HG02885 (cell line): Measurements from ENCODE around the gene EDARADD.

ENCODE experiments used
- ATAC-seq: cut with Tn5 transposase; IDR thresholded peaks from one replicate; pipeline ENCODE4 v1.9.1; 2021; ENCODE audit warnings: mild to moderate bottlenecking; ENCODE audit not compliant: unreplicated experiment, poor library complexity

EDARADD gene

DNA sequence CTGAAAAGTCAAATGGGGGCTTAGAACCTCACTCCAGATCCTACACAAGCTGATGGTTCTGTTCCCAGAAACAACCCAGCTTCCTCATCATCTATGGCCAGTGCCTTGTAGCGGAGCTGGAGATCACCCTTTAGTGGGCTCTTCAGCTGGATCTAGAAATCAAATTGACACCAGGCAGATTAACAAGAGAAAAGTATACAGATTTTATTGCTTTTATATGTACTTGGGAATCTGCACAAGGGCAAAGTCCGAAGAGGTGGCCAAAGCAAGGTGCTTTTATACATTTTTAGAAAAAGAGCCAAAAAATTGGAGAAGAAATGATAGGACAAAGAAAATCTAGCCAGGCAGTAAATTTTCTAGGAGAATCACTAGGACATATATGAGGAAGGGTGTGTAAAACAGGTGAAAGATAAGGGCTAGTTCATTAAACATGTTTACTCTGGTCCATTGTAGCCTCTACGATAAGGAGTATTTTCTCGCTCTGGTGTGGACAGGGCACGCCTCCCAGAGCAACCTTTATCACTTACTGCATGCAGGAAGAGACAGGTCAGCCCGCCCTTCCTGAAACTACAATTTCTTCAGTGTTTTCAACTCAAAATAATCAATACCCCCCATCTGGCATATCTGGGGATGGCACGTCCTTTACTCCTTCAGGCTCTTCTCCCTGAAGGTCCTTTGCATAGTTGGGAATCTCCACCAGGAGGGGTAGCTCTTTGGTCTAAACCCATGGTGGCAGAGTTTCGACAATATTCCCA is 115.7 kb downstream of the EDARADD start:
- no peak for ATAC-seq

DNA sequence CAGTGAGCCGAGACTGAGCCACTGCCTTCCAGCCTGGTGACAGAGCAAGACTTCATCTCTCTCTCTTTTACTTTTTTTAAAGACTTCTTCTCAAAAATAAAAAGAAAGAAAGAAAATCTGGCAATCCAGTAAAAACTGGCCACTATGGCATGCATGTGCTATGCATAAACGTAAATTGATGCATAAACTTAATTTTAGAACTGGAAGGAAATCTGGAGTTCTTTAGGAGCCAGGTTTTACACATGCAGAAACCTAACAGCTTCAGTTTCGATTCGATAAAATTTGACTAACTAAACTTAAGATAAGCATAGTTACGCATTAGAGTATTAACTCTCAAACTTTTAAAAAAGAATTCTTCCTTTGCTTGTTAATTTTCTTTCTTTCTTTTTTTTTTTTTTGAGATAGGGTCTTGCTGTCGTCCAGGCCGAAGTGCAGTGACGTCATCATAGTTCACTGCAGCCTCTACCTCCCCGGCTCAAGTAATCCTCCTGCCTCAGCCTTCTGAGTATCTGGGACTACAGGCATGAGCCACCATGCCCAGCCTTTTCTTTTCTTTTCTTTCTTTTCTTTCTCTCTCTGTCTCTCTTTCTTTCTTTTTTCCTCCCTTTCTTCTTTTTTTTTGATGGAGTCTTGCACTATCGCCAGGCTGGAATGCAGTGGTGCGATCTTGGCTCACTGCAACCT is 117.8 kb downstream of the EDARADD start:
- ATAC-seq, result no peak

DNA sequence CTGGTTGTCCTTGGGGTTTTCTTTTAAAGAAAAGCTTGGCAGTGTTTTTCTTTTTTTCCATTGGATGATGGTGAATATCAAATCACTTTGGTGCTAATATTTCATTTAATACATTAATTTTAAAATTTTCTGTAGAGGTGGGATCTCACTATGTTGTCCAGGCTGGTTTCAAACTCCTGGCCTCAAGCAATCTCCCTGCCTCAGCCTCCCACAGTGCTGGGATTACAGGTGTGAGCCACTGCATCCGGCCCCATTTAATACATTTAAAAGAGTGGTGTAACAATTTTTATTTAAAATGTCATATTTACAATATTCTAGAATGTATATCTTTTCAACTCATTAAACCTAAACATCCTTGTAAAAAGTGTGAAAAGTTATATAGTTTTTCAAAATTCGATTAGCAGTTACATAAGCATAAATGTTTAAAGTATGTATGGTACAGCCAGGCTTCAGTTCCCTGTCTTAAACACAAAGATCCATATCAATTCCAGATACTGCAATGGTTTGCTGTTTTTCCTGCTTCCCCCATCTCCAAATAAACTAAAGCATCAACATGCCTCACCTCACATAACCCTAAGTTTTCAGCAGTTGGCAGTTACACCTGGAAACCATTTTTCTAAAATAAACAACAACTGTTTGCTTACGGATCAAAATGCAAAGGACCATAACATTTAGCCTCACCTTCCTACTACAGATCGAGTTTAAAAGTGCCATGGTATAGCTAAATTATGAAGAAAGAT is 120.8 kb downstream of the EDARADD start:
- ATAC-seq, result no peak

DNA sequence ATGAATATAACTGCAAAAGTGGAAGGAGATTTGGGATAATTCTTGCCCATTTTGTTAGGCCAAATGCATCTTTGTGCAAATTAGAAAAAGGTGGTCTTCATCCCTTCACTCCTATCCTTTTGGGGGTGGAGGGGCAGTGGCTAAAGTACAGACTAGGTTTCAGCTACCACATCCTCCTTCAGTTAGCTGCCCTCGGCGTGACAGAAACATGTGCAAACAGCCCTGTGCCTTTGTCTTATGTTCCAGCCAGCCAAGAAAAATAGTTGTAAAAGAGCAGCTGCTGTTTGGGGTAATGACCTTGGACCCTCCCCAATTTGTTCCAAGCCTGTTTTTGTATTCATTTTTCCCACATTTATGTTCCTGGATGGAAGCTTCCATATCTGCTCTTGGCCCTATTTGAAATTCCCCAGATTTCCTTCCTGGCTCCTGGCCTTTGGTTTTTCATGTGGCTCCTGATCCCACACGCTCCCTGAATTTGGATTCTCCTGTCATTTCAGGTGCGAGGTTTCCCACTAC is 121.4 kb downstream of the EDARADD start:
- no peak for ATAC-seq

DNA sequence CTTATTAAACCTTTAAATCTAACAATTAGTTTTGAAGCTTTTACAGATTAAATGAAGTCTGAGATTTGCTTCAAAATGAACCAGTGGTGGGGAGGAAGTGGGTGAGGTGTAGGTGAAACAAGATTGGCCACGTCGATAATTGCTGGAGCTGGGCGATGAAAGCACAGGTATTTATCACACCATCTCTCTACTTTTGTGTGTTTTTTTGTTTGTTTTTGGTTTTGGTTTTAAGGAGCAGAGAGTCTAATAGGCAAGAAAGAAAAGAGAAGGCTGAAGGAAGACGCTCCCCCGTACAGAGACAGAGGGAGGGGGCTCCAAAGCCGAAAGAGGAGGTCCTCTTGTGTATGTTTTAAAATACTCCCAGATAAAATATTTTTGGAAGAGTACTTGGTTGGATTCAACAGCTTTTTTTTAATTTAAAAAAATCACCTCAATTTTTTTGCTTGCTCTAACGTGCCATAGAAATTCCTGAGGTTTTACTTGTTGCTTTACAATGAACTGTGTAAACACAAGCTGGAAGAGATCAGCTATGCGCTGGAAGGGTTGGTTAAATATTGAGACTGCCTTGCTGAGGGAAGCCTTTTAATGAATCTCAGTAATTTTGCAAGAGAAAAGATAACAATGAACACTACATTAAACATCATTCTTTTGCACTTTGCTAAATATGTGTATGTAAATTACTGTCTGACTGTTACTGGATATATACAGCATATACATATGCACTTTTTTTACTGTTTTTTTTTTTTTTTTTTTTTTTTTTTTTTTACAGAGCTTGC is 123.0 kb downstream of the EDARADD start:
- no peak for ATAC-seq

DNA sequence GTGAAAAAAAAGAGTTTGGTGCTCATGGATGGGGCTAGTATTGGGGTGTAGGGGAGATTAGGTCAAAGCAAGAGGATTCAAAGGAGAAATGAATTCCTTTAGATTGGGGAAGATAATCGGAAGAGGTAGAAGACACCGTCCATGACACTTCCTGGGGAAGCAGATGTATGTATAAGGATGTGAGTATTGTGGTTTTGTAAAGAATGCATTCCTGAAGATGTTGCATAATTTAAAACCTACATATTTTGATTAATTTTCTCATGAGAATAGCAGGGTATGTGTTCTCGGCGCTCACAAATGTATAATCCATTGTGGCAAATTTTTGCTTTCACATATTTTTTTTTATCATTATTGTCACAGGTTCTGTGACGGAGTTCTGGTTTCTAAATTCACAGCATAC is 124.2 kb downstream of the EDARADD start:
- ATAC-seq, result no peak

DNA sequence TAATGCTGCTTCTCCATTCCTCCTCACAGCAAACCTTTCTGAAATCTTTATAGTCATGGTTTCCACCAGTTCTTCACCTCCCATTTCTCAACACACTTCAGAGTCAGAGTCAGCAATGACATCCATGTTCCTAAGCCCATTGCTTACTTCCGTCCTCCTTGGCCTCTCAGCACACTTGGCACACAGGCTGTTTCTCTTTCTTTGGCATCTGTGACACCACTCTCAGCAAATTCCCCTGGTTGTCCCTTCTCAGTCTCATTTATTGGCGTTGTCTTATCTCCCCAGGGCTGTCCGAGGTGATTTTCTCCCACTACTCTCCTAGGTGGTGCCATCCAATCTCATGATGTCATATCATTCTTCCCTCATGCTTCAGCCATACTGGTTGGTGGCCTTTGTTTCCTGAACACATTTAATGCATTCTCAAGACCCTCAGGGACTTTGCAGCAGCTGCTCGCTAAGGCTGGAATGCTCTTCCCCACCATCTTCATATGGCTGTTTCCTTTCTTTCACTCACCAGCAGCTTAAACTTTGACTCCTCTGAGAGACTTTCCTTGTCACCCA is 126.4 kb downstream of the EDARADD start:
- no peak for ATAC-seq

DNA sequence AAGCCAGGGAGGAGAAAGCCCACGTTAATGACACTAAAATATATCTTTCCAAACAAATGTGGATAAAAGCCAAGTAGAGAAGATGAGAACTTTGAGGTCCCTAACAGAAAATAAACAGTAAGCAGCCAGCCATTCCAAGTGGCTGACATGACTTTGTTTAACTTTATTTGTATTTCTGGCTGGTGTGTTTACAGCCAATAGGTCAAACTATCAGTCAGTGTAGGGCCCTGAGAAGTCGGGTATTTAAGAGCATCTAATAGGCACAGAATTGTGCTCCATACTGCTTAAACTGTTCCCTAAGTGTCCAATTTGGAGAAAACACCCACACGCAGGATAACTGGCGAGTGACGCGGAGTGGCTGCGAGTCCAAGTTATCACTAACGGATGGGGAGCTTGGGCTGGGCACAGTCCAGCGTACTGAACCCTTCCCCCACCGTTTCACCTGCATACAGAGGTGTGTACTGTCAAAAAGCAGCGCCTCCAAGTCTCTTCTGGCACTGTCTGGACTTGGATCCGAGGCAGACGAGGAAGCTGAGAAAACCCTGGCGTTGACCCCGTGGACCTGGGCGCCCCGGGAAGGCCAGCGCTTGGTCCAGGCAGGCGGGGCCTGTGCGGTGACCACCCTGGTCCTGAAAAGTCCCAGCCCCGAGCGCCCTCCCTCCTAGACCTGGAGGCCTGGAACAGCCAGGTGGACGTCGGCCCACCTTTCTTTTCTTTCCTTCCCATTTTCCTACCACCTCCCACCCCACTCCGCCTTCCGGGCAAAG is 129.0 kb downstream of the EDARADD start:
- ATAC-seq, result peak; percentile 6

DNA sequence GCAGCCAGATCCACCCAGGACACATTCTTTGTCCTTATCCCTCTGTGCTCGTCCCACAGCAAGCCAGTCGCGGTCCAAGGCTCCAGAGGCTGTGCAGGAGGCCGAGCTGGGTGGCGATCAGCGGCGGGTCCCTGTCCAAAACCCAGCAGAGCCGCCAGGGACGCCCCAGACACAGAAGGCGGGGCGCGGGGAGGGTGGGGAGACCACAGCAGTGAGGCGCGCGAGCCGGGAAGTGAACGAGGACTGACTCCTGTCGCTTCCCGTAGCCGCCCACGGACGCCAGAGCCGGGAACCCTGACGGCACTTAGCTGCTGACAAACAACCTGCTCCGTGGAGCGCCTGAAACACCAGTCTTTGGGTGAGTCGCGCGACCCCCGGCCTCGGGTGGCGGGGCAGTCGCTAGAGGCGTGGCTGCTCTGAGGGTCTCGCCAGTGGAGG is 129.6 kb downstream of the EDARADD start, which contains the start of gene LGALS8:
TSS of gene LGALS8 (plus strand) at position 279 of the 438 bp plus-strand sequence. CDS start 2,089 bp downstream, outside the sequence.
- ATAC-seq, result peak; percentile 72

DNA sequence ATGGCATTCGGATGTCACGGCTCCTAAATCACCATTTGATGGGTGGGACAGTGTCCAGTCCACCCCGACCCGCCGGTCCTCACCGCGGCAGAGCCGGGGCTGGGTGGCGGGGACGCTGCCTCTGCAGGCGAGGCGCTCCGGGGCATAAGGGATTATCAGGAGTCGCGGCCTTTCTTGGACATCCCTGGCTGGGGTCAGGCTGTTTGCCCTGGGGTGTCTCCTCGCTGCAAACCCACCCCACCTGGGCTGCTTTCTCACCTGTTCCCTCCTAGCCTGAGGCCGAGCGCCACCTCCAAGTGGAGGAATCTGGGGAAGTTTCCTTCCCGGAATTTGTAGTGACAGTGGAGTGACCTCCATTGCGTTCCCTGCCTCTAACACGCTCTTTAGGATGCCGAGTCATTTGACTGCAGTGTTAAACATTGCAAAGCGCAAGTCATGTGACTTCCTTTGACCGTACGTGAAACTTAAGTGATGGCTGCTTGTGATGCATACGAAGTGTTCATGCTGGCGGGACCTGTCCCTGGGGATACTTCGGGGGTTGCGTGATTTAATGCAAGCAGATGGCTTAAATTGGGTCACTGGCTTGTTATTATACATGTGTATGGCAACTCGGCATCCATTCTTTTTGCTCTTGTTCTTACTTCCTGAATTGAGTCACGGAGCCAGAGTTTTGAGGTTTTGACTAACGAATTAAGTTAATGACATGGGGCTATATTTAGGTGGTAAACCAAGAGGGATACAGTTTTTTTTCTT is 130.2 kb downstream of the EDARADD start:
- peak; percentile 88 for ATAC-seq

DNA sequence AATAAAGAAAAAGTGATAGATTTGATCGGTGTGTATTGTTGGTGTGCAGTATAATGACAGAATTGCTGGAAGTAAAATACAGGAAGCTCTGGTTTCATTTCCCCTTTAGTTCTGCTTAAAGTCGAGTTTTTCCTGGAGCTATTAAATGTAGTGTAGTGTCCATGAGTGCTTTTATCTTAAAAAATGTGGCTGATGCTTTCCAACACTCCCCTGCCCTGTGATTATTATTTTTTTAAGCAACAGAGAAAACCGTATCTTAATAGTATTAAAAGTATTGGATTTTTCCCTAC is 130.8 kb downstream of the EDARADD start:
- ATAC-seq, result no peak

DNA sequence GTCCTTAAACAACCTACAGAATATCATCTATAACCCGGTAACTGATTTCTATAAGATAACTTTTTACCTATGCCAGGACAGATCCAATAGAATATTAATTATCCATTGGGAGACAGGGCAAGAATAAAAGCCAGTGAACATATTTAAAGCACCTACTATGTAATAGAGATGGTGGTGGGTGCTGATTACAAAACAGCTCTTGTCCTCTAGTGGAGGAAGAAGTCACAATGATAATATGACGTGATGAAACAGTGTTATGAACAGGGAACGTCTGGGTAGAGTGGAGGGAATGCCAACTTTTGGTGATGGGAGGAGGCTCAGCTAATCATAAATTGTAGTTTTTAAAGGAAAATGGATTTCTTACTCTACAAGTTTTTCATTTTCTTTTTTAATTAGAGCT is 132.0 kb downstream of the EDARADD start:
- no peak for ATAC-seq

DNA sequence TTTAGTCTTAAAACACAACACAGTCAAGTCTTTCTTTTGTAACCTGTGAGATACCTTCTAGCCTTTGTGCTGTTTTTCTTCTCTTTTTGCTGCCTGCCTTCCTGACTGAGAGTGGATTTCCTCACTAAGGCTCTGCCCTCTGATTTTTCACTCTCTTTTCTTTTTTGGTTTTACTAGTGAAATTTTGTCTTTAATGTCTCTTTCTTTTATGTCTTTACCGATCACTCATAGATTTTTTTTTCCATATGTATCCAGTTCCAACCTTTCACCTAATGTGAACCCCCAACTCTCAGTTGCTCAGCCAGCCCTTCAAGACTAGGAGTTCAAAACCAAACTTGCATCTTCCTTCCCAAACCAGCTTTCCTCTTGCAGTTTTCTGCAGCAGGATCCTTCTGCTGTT is 136.2 kb downstream of the EDARADD start:
- ATAC-seq, result no peak

DNA sequence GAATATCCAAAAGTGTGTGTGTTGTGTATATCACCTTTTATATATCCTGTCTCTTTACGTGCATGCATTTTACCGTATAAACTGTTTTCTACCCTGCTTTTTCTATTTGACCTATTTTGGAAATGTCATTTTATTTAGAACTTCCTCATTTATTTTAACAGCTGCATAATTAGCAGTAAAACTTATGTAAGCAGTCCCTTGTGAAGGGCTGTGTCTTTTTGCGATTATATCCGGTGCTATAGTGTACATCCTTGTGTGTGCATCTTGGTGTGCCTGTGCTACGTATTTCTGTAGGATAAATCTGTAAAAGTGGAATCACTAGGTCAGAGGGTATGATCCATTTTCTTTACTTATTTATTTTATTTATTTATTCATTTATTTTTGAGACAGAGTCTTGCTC is 136.9 kb downstream of the EDARADD start:
- no peak for ATAC-seq

DNA sequence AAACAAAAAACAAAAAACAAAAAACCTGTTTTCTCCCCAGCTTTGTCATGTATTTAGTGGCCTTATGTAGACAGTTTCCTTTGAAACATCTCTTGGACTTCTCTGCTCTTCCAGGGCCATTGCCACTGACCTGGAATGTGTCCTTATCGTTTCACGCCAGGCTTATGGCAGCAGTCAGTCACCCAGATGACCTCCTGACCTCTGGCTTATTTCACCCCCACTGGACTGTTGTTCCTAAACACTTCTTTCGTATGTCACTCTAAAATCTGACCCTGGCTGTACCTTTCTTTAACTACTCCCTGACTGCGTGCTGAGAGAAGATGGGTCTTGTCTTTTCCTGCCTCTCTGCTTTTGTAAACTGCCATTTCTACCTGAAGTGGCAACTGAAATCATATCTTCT is 138.8 kb downstream of the EDARADD start:
- ATAC-seq, result no peak

DNA sequence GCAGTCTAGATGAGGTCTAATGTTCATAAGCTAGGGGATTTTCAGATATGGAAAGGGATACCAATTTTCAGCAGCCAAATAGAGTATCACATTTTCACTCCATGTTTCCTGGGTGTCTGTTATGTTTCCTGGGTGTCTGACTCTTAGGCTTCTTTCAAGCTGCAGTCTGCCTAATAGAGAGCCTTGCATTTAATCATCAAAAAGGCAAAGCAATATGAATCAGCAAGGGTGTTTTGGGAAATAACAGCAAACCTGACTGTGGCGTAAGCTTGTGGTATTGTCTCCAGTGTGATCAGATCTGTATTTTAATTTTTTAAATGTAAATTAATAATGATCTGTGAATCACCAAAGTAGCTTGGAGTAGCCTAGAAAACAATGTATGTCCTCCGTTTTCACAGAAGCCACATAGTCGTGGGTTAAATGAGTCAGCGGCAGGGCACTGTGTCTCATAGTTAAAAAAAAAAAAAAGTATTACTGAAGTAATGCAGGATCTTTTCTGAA is 140.1 kb downstream of the EDARADD start:
- no peak for ATAC-seq
